ENCODE results near the gene PABPC1L. TPM values are rescaled to one million over a fixed set of nuclear protein-coding genes. Genes with fewer than 3 reads are reported as not detected.

The PABPC1L gene
- total and polyA plus RNA-seq, 2 of the 13 experiments (the other 11 are each of a cell fraction or from before 2014, with no cell fraction given) = 30.8 to 252 TPM

- TF ChIP-seq ZNF552 (CRISPR knock-in tag; IDR thresholded peaks at IDR 0.05; ENCODE audit: borderline replicate concordance) (no peak), CC2D1A (CRISPR knock-in tag; IDR thresholded peaks at IDR 0.05) (no peak), ZNF343 (CRISPR knock-in tag; IDR thresholded peaks at IDR 0.05) (no peak), CENPT (CRISPR knock-in tag; IDR thresholded peaks at IDR 0.05; ENCODE audit: low read depth) (no peak)
Measured at GRCh38 chr20:44921447-44921846, 11.6 kb downstream of the PABPC1L start (continued).

GRCh38 chr20:44924541-44924940, 14.7 kb downstream of the PABPC1L start:
- H3K9ac ChIP-seq (ENCODE audit: insufficient read depth, low read depth, low read length) = no peak overlapping the region
- no peaks in the 10 kb centered on the region for H3K4me1 ChIP-seq (ENCODE audit: insufficient read depth, low read length)
- FAIRE-seq (no peak), ATAC-seq (no peak), DNase-seq (ENCODE audit: low spot score) (no peak)
- CTCF ChIA-PET (ENCODE audit: low intra/inter-chr PET ratio, low total read pairs) = no interaction called here
- no peak overlapping the region for H3K4me3 ChIP-seq (replicated peaks in 1 of 3; ENCODE audit: insufficient read depth in 1 of 3, low read depth in 2 of 3, low read length in 3 of 3)
- in situ Hi-C loops (cut with HindIII; ENCODE audit: extremely low pct_ligation_motif_present, low pct_unique_long_range_greater_than_20kb) (no loop called here), intact Hi-C loops (cut with micrococcal nuclease; ENCODE audit: unreplicated experiment) (no loop called here)
- POLR2A ChIA-PET = no interaction called here
- H2AFZ ChIP-seq (ENCODE audit: low read length) = no peak overlapping the region
- BruUV-seq (replicated peaks) = no TSS peak
- H3K9me3 ChIP-seq (ENCODE audit: low read length) = no peaks in the 10 kb centered on the region
- H4K20me1 ChIP-seq (ENCODE audit: insufficient read depth, low read length) = no peaks in the 10 kb centered on the region
- no peaks in the 10 kb centered on the region for H3K27me3 ChIP-seq (ENCODE audit: control insufficient read depth in 1 of 2, insufficient read depth in 2 of 2, low read length in 2 of 2)
- no peak overlapping the region for H3K4me2 ChIP-seq (ENCODE audit: low read depth, low read length)
- H3K79me2 ChIP-seq (ENCODE audit: insufficient read depth, low read length) = no peaks in the 10 kb centered on the region
- WGBS (ENCODE audit: low lambda C conversion rate) = 94% methylated on average over 4 of the region's 4 CpGs
- no peak overlapping the region for H3K27ac ChIP-seq (ENCODE audit: extremely low read length, insufficient read depth, low read length)
- peaks cover 27 to 59% of the 10 kb centered on the region in 2 experiments for H3K36me3 ChIP-seq (replicated peaks in 1 of 2; ENCODE audit: control insufficient read depth in 1 of 2, insufficient read depth in 2 of 2, low read length in 2 of 2)
- TF ChIP-seq ZNF768 (CRISPR knock-in tag; IDR thresholded peaks at IDR 0.05) = no peak
- no peak for TF ChIP-seq ZNF639 (CRISPR knock-in tag; conservative IDR thresholded peaks at IDR 0.05)
- TF ChIP-seq ATF5 (CRISPR knock-in tag; IDR thresholded peaks at IDR 0.05; ENCODE audit: low read depth) = no peak
- no peak for TF ChIP-seq ZSCAN12 (CRISPR knock-in tag; IDR thresholded peaks at IDR 0.05)
- TF ChIP-seq ZKSCAN5 (CRISPR knock-in tag; IDR thresholded peaks at IDR 0.05) = no peak
- TF ChIP-seq KLF15 (CRISPR knock-in tag; IDR thresholded peaks at IDR 0.05; ENCODE audit: borderline replicate concordance) = no peak
- TF ChIP-seq USF2 (IDR thresholded peaks at IDR 0.05; ENCODE audit: low read depth, low read length) = no peak
- no peak for TF ChIP-seq USF2 (CRISPR knock-in tag; IDR thresholded peaks at IDR 0.05; ENCODE audit: borderline replicate concordance)
- no peak for TF ChIP-seq E2F1 (CRISPR knock-in tag; IDR thresholded peaks at IDR 0.05)
- TF ChIP-seq CBX2 (IDR thresholded peaks at IDR 0.05; ENCODE audit: low read depth, low read length) = no peak
- no peak for TF ChIP-seq CBX2 (CRISPR knock-in tag; IDR thresholded peaks at IDR 0.05; ENCODE audit: low read depth)
- TF ChIP-seq GMEB2 (CRISPR knock-in tag; IDR thresholded peaks at IDR 0.05; ENCODE audit: low read depth) = no peak
- no peak for TF ChIP-seq ZNF550 (CRISPR knock-in tag; IDR thresholded peaks at IDR 0.05; ENCODE audit: borderline replicate concordance)
- no peak for TF ChIP-seq HNRNPK (IDR thresholded peaks at IDR 0.05; ENCODE audit: low read depth, low read length, poor library complexity, severe bottlenecking)

Measured in HepG2 (cell line).